GM23338 (cell line): Measurements from ENCODE around the gene PRSS3. TPM values are rescaled to one million over a fixed set of nuclear protein-coding genes. Genes with fewer than 3 reads are reported as not detected.

Experiments used
- ATAC-seq: fragments of 200-7000 bp; cut with Tn5 transposase; 3 replicates; pipeline ENCODE4 v1.9.1; 2020
- DNase-seq: peaks from one replicate; pipeline ENCODE4 v3.0.0-alpha.2; 2015; ENCODE audit warnings: low spot score
- H2AFZ ChIP-seq: fragments of 200-600 bp; sonication (generic); 2 replicates; pipeline ENCODE4 v1.8.0; 2016; ENCODE audit warnings: antibody characterized with exemption, mild to moderate bottlenecking, moderate library complexity
- H3F3A ChIP-seq: fragments of 200-600 bp; sonication (generic); replicated peaks from 2 replicates; pipeline ENCODE4 v1.8.0; 2017; ENCODE audit warnings: antibody characterized with exemption, mixed run types, low read depth
- H3K27ac ChIP-seq: fragments of 200-600 bp; sonication (generic); 2 replicates; pipeline ENCODE4 v1.6.1; 2016; ENCODE audit warnings: low read depth
- H3K27me3 ChIP-seq: fragments of 200-600 bp; sonication (generic); 2 replicates; pipeline ENCODE4 v1.8.0; 2016; ENCODE audit warnings: mild to moderate bottlenecking, mixed run types, moderate library complexity; ENCODE audit not compliant: insufficient read depth
- H3K36me3 ChIP-seq: fragments of 200-600 bp; sonication (generic); 2 replicates; pipeline ENCODE4 v1.8.0; 2016; ENCODE audit warnings: mild to moderate bottlenecking; ENCODE audit not compliant: insufficient read depth
- H3K4me1 ChIP-seq: fragments of 200-600 bp; sonication (generic); 2 replicates; pipeline ENCODE4 v1.8.0; 2016; ENCODE audit warnings: mild to moderate bottlenecking, moderate library complexity; ENCODE audit not compliant: insufficient read depth
- H3K4me2 ChIP-seq: fragments of 200-600 bp; sonication (generic); 2 replicates; pipeline ENCODE4 v1.7.1; 2017; ENCODE audit warnings: mixed run types
- H3K4me3 ChIP-seq: fragments of 200-600 bp; sonication (generic); 2 replicates; pipeline ENCODE4 v1.6.1; 2016; ENCODE audit warnings: mixed run types
- H3K79me2 ChIP-seq: fragments of 200-600 bp; sonication (generic); replicated peaks from 2 replicates; pipeline ENCODE4 v1.8.0; 2017; ENCODE audit warnings: mild to moderate bottlenecking; ENCODE audit not compliant: insufficient read depth
- H3K9me2 ChIP-seq: fragments of 200-600 bp; sonication (generic); 2 replicates; pipeline ENCODE4 v1.8.0; 2017; ENCODE audit not compliant: insufficient read depth
- H4K20me1 ChIP-seq: fragments of 200-600 bp; sonication (generic); replicated peaks from 2 replicates; pipeline ENCODE4 v1.8.0; 2017; ENCODE audit warnings: mild to moderate bottlenecking; ENCODE audit not compliant: insufficient read depth
- H3K27ac Mint-ChIP-seq: 2 replicates; pipeline ENCODE4 v1.8.0; 2020; ENCODE audit warnings: inconsistent platforms, mild to moderate bottlenecking, moderate library complexity, mixed read lengths
- H3K27me3 Mint-ChIP-seq: 3 replicates; pipeline ENCODE4 v1.8.0; 2022; ENCODE audit warnings: low read depth, mild to moderate bottlenecking, moderate library complexity, mixed read lengths, inconsistent platforms; ENCODE audit not compliant: insufficient read depth, poor library complexity
- H3K36me3 Mint-ChIP-seq: 3 replicates; pipeline ENCODE4 v1.8.0; 2021; ENCODE audit warnings: low read depth, mild to moderate bottlenecking, inconsistent platforms, moderate library complexity, mixed read lengths
- H3K4me1 Mint-ChIP-seq: 3 replicates; pipeline ENCODE4 v1.8.0; 2020; ENCODE audit warnings: mild to moderate bottlenecking, inconsistent platforms, mixed read lengths
- H3K4me3 Mint-ChIP-seq: 3 replicates; pipeline ENCODE4 v1.8.0; 2021; ENCODE audit warnings: moderate library complexity, mild to moderate bottlenecking, inconsistent platforms, mixed read lengths
- H3K9me3 Mint-ChIP-seq: 3 replicates; pipeline ENCODE4 v1.8.0; 2020; ENCODE audit warnings: moderate library complexity, mild to moderate bottlenecking, inconsistent platforms, mixed read lengths
- CREB1 ChIP-seq: fragments of 250-450 bp; sonication (Bioruptor Pico); IDR thresholded peaks from 2 replicates; pipeline ENCODE4 v1.5.0; 2020; ENCODE audit warnings: low read depth, mild to moderate bottlenecking, moderate library complexity
- EZH2 ChIP-seq: fragments of 200-600 bp; sonication (generic); IDR thresholded peaks from one replicate; pipeline ENCODE4 v1.8.0; 2017; ENCODE audit warnings: antibody characterized with exemption, mild to moderate bottlenecking, low read depth; ENCODE audit not compliant: unreplicated experiment
- EZH2phosphoT487 ChIP-seq: fragments of 200-600 bp; sonication (generic); IDR thresholded peaks from one replicate; pipeline ENCODE4 v1.8.1; 2018; ENCODE audit warnings: antibody characterized with exemption; ENCODE audit not compliant: unreplicated experiment
- JUNB ChIP-seq: IDR thresholded peaks from one replicate; pipeline ENCODE4 v1.6.1; 2016; ENCODE audit warnings: antibody characterized with exemption; ENCODE audit not compliant: unreplicated experiment
- NANOG ChIP-seq: IDR thresholded peaks from 2 replicates; pipeline ENCODE4 v1.6.1; 2016; ENCODE audit warnings: antibody characterized with exemption, borderline replicate concordance
- POLR2AphosphoS5 ChIP-seq: IDR thresholded peaks from 2 replicates; pipeline ENCODE4 v1.6.1; 2016; ENCODE audit warnings: antibody characterized with exemption, low read depth
- STAT1 ChIP-seq: IDR thresholded peaks from one replicate; pipeline ENCODE4 v1.6.1; 2016; ENCODE audit warnings: antibody characterized with exemption; ENCODE audit not compliant: unreplicated experiment
- ZNF114 ChIP-seq: fragments of 250-450 bp; sonication (Bioruptor Pico); IDR thresholded peaks from 2 replicates; pipeline ENCODE4 v1.5.0; 2020; ENCODE audit warnings: mild to moderate bottlenecking, moderate library complexity
- ZNF331 ChIP-seq: fragments of 250-450 bp; sonication (Bioruptor Pico); IDR thresholded peaks from 2 replicates; pipeline ENCODE4 v1.5.0; 2020; ENCODE audit warnings: low read depth, mild to moderate bottlenecking, moderate library complexity
- long read RNA-seq: library from polyadenylated mRNA; unstranded; transcript quantifications from one replicate; pipeline ENCODE4 v2.0.0, GENCODE V29; 2020; ENCODE audit not compliant: unreplicated experiment
- polyA plus RNA-seq: library from polyadenylated mRNA; unstranded; fragments of >200 nt; fragmentation: Nextera tagmentation; extraction: Ambion mirVana; gene quantifications from 2 replicates; pipeline ENCODE4 v1.2.1, GENCODE V29; 2016
- total RNA-seq: library from RNA; depleted of rRNA; stranded (reverse); fragments of >200 nt; shearing (Covaris generic); gene quantifications from 2 replicates; pipeline ENCODE4 v1.2.3, GENCODE V29; 2014; rRNA removed
- TF ChIP-seq, protein P1 (sequence below): IDR thresholded peaks from 2 replicates; pipeline ENCODE4 v1.6.1; 2016; ENCODE audit warnings: antibody characterized with exemption
- TF ChIP-seq, protein P2 (sequence below), 2 experiments: fragments of 200-600 bp in 1 of 2; sonication (generic) in 1 of 2; conservative IDR thresholded peaks; 2 replicates each; pipeline versions ENCODE4 v1.5.1 to v1.6.1; 2016 to 2017; ENCODE audit warnings: antibody characterized with exemption in 2 of 2, low read depth in 2 of 2, mild to moderate bottlenecking in 2 of 2, moderate library complexity in 1 of 2
- TF ChIP-seq, protein P3 (sequence below): fragments of 250-450 bp; sonication (Bioruptor Pico); IDR thresholded peaks from 2 replicates; pipeline ENCODE4 v1.5.0; 2020; ENCODE audit warnings: mild to moderate bottlenecking, moderate library complexity
- TF ChIP-seq, protein P4 (sequence below): IDR thresholded peaks from one replicate; pipeline ENCODE4 v1.6.1; 2018; ENCODE audit warnings: antibody characterized with exemption; ENCODE audit not compliant: unreplicated experiment

PRSS3 gene
- total RNA-seq (2.5 and 4.2 TPM in 2 replicates), polyA plus RNA-seq (3.4 and 4.5 TPM in 2 replicates)
- long read RNA-seq, partial matches to known transcripts = 0 of 1 reads
- long read RNA-seq, other reads (novel, unspliced or antisense) = 0 of 1 reads

DNA sequence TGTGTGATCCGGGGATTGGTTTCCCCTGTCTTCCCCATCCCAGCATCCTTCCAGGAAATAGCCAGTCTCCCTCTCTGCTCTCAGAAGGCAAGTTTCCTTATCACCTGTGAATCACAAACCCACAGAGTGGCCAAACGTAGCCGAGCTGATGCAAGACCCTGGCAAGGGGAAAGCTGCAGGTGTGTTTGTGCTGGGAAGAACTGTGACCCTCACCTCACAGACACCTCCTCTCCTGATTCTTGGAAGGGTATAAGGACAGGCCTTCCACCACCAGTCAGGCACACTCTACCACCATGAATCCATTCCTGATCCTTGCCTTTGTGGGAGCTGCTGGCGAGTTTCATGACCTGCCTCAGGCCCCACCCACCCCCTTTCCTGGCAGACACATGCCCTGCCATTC lies at the start of gene PRSS3:
Gene PRSS3, plus strand, starts transcription at position 281 of the 400 bp plus-strand sequence. Its CDS starts 13 bp downstream, at position 294.
- Histone ChIP-seq H3K79me2 (no peaks in the 10 kb centered on the region), H2AFZ (no peak within 1 kb of the TSS), H3K36me3 (no peaks in the 10 kb centered on the region), H3K9me2 (no peaks in the 10 kb centered on the region; the same call in 1 of the 2 replicates), H3K4me2 (0 out of 2 replicates have a peak within 1 kb of the TSS, but pooled peaks have one; percentile 3), H3K27ac (no peak within 1 kb of the TSS), H3K4me1 (no peaks in the 10 kb centered on the region), H4K20me1 (no peaks in the 10 kb centered on the region), H3F3A (no peaks in the 10 kb centered on the region), H3K27me3 (no peaks in the 10 kb centered on the region), H3K4me3 (no peak within 1 kb of the TSS)
- ATAC-seq (no peak), DNase-seq (no peak)
- Mint-ChIP-seq H3K36me3 (no peaks in the 10 kb centered on the region; the same call in 2 of the 3 replicates), H3K27ac (no peak within 1 kb of the TSS), H3K27me3 (peaks cover 4% of the 10 kb centered on the region), H3K4me3 (no peak within 1 kb of the TSS), H3K9me3 (no peaks in the 10 kb centered on the region), H3K4me1 (peaks cover 15% of the 10 kb centered on the region)
- TF ChIP-seq ZNF331 (CRISPR knock-in tag) (no peak), POLR2AphosphoS5 (no peak), EZH2phosphoT487 (no peak), CREB1 (CRISPR knock-in tag) (no peak), STAT1 (no peak), ZNF114 (CRISPR knock-in tag) (no peak), EZH2 (no peak), JUNB (no peak), NANOG (no peak)
- TF ChIP-seq, protein P1, sequence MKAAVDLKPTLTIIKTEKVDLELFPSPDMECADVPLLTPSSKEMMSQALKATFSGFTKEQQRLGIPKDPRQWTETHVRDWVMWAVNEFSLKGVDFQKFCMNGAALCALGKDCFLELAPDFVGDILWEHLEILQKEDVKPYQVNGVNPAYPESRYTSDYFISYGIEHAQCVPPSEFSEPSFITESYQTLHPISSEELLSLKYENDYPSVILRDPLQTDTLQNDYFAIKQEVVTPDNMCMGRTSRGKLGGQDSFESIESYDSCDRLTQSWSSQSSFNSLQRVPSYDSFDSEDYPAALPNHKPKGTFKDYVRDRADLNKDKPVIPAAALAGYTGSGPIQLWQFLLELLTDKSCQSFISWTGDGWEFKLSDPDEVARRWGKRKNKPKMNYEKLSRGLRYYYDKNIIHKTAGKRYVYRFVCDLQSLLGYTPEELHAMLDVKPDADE = no peak
- TF ChIP-seq, protein P2, sequence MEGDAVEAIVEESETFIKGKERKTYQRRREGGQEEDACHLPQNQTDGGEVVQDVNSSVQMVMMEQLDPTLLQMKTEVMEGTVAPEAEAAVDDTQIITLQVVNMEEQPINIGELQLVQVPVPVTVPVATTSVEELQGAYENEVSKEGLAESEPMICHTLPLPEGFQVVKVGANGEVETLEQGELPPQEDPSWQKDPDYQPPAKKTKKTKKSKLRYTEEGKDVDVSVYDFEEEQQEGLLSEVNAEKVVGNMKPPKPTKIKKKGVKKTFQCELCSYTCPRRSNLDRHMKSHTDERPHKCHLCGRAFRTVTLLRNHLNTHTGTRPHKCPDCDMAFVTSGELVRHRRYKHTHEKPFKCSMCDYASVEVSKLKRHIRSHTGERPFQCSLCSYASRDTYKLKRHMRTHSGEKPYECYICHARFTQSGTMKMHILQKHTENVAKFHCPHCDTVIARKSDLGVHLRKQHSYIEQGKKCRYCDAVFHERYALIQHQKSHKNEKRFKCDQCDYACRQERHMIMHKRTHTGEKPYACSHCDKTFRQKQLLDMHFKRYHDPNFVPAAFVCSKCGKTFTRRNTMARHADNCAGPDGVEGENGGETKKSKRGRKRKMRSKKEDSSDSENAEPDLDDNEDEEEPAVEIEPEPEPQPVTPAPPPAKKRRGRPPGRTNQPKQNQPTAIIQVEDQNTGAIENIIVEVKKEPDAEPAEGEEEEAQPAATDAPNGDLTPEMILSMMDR (conservative IDR thresholded peaks at IDR 0.05; ENCODE audit: low read depth in 2 of 2) = no peak
- TF ChIP-seq, protein P3, sequence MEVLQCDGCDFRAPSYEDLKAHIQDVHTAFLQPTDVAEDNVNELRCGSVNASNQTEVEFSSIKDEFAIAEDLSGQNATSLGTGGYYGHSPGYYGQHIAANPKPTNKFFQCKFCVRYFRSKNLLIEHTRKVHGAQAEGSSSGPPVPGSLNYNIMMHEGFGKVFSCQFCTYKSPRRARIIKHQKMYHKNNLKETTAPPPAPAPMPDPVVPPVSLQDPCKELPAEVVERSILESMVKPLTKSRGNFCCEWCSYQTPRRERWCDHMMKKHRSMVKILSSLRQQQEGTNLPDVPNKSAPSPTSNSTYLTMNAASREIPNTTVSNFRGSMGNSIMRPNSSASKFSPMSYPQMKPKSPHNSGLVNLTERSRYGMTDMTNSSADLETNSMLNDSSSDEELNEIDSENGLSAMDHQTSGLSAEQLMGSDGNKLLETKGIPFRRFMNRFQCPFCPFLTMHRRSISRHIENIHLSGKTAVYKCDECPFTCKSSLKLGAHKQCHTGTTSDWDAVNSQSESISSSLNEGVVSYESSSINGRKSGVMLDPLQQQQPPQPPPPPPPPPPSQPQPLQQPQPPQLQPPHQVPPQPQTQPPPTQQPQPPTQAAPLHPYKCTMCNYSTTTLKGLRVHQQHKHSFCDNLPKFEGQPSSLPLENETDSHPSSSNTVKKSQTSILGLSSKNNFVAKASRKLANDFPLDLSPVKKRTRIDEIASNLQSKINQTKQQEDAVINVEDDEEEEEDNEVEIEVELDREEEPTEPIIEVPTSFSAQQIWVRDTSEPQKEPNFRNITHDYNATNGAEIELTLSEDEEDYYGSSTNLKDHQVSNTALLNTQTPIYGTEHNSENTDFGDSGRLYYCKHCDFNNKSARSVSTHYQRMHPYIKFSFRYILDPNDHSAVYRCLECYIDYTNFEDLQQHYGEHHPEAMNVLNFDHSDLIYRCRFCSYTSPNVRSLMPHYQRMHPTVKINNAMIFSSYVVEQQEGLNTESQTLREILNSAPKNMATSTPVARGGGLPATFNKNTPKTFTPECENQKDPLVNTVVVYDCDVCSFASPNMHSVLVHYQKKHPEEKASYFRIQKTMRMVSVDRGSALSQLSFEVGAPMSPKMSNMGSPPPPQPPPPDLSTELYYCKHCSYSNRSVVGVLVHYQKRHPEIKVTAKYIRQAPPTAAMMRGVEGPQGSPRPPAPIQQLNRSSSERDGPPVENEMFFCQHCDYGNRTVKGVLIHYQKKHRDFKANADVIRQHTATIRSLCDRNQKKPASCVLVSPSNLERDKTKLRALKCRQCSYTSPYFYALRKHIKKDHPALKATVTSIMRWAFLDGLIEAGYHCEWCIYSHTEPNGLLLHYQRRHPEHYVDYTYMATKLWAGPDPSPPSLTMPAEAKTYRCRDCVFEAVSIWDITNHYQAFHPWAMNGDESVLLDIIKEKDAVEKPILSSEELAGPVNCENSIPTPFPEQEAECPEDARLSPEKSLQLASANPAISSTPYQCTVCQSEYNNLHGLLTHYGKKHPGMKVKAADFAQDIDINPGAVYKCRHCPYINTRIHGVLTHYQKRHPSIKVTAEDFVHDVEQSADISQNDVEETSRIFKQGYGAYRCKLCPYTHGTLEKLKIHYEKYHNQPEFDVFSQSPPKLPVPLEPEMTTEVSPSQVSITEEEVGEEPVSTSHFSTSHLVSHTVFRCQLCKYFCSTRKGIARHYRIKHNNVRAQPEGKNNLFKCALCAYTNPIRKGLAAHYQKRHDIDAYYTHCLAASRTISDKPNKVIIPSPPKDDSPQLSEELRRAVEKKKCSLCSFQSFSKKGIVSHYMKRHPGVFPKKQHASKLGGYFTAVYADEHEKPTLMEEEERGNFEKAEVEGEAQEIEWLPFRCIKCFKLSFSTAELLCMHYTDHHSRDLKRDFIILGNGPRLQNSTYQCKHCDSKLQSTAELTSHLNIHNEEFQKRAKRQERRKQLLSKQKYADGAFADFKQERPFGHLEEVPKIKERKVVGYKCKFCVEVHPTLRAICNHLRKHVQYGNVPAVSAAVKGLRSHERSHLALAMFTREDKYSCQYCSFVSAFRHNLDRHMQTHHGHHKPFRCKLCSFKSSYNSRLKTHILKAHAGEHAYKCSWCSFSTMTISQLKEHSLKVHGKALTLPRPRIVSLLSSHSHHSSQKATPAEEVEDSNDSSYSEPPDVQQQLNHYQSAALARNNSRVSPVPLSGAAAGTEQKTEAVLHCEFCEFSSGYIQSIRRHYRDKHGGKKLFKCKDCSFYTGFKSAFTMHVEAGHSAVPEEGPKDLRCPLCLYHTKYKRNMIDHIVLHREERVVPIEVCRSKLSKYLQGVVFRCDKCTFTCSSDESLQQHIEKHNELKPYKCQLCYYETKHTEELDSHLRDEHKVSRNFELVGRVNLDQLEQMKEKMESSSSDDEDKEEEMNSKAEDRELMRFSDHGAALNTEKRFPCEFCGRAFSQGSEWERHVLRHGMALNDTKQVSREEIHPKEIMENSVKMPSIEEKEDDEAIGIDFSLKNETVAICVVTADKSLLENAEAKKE (CRISPR knock-in tag) = no peak
- TF ChIP-seq, protein P4, sequence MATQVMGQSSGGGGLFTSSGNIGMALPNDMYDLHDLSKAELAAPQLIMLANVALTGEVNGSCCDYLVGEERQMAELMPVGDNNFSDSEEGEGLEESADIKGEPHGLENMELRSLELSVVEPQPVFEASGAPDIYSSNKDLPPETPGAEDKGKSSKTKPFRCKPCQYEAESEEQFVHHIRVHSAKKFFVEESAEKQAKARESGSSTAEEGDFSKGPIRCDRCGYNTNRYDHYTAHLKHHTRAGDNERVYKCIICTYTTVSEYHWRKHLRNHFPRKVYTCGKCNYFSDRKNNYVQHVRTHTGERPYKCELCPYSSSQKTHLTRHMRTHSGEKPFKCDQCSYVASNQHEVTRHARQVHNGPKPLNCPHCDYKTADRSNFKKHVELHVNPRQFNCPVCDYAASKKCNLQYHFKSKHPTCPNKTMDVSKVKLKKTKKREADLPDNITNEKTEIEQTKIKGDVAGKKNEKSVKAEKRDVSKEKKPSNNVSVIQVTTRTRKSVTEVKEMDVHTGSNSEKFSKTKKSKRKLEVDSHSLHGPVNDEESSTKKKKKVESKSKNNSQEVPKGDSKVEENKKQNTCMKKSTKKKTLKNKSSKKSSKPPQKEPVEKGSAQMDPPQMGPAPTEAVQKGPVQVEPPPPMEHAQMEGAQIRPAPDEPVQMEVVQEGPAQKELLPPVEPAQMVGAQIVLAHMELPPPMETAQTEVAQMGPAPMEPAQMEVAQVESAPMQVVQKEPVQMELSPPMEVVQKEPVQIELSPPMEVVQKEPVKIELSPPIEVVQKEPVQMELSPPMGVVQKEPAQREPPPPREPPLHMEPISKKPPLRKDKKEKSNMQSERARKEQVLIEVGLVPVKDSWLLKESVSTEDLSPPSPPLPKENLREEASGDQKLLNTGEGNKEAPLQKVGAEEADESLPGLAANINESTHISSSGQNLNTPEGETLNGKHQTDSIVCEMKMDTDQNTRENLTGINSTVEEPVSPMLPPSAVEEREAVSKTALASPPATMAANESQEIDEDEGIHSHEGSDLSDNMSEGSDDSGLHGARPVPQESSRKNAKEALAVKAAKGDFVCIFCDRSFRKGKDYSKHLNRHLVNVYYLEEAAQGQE = no peak
